ENCODE measurements around the gene STXBP5.

DNA sequence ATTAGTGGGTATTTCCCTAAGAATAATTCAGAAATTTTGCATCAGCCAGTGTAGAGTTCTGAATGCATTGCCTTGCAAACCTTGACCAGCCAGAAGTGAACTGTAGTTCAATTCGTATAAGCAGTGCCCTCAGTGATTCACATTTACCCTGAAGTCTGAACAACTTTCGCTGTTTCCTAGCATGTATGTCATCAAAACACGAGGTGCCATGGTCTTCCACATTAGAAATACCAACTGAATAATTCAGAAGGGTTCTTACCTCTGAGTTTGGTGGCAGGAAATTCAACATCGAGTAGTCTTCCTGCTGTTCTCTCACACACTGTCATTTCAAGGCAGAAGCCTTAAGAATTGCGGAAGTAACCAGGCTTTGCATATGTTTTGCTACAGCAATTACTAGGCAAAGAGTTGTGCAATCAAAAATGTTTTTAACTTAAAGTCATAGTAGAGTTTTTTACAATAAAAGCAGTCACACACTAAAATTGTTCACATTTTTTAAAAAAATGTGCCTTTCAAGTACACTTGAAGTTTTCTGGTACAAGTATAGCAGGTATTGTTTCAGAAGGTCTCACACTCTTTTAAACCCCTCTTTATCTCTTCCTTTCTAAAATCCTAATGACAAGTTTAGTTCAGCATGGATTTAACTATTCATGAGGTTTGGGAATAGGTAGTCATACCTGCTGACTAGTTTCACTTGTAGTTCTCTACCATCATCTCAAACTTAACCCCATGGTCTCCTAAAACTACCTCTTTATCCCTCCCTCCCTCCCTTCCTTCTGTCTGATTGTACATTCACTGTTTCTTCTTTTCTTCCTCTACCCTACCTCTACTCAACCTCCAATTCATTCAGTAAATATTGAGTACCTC, 118.3 kb downstream of the STXBP5 start:
- TF ChIP-seq, protein P1, sequence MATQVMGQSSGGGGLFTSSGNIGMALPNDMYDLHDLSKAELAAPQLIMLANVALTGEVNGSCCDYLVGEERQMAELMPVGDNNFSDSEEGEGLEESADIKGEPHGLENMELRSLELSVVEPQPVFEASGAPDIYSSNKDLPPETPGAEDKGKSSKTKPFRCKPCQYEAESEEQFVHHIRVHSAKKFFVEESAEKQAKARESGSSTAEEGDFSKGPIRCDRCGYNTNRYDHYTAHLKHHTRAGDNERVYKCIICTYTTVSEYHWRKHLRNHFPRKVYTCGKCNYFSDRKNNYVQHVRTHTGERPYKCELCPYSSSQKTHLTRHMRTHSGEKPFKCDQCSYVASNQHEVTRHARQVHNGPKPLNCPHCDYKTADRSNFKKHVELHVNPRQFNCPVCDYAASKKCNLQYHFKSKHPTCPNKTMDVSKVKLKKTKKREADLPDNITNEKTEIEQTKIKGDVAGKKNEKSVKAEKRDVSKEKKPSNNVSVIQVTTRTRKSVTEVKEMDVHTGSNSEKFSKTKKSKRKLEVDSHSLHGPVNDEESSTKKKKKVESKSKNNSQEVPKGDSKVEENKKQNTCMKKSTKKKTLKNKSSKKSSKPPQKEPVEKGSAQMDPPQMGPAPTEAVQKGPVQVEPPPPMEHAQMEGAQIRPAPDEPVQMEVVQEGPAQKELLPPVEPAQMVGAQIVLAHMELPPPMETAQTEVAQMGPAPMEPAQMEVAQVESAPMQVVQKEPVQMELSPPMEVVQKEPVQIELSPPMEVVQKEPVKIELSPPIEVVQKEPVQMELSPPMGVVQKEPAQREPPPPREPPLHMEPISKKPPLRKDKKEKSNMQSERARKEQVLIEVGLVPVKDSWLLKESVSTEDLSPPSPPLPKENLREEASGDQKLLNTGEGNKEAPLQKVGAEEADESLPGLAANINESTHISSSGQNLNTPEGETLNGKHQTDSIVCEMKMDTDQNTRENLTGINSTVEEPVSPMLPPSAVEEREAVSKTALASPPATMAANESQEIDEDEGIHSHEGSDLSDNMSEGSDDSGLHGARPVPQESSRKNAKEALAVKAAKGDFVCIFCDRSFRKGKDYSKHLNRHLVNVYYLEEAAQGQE (IDR thresholded peaks at IDR 0.05), result no peak
- TF ChIP-seq POLR2AphosphoS2 (conservative IDR thresholded peaks at IDR 0.05; ENCODE audit: low read length), result no peak
- no peak for TF ChIP-seq TP53 (CRISPR knock-in tag; IDR thresholded peaks at IDR 0.05)
- TF ChIP-seq, protein P2, sequence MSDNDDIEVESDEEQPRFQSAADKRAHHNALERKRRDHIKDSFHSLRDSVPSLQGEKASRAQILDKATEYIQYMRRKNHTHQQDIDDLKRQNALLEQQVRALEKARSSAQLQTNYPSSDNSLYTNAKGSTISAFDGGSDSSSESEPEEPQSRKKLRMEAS (IDR thresholded peaks at IDR 0.05), result no peak
- TF ChIP-seq, protein P3, sequence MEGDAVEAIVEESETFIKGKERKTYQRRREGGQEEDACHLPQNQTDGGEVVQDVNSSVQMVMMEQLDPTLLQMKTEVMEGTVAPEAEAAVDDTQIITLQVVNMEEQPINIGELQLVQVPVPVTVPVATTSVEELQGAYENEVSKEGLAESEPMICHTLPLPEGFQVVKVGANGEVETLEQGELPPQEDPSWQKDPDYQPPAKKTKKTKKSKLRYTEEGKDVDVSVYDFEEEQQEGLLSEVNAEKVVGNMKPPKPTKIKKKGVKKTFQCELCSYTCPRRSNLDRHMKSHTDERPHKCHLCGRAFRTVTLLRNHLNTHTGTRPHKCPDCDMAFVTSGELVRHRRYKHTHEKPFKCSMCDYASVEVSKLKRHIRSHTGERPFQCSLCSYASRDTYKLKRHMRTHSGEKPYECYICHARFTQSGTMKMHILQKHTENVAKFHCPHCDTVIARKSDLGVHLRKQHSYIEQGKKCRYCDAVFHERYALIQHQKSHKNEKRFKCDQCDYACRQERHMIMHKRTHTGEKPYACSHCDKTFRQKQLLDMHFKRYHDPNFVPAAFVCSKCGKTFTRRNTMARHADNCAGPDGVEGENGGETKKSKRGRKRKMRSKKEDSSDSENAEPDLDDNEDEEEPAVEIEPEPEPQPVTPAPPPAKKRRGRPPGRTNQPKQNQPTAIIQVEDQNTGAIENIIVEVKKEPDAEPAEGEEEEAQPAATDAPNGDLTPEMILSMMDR (IDR thresholded peaks at IDR 0.05), result no peak
- TF ChIP-seq TFCP2L1 (CRISPR knock-in tag; IDR thresholded peaks at IDR 0.05), result no peak
- no peak for TF ChIP-seq RFX5 (IDR thresholded peaks at IDR 0.05)
- no peak for TF ChIP-seq RCOR1 (IDR thresholded peaks at IDR 0.05; ENCODE audit: low read depth, low read length)
- TF ChIP-seq BHLHE40 (IDR thresholded peaks at IDR 0.05; ENCODE audit: low read depth, low read length), result no peak
- no peak for TF ChIP-seq EP300 (IDR thresholded peaks at IDR 0.05)
- no peak for TF ChIP-seq RNF2 (IDR thresholded peaks at IDR 0.05; ENCODE audit: borderline replicate concordance, low read depth)

All from A549 (cell line).